ENCODE data around the gene TNFSF13.

Gene TNFSF13

GRCh38 chr17:7558544-7559319, at the start of gene TNFSF13:
TNFSF13 (plus strand) TSS chr17:7558750; CDS start chr17:7559040, 290 bp downstream.
- no peak for TF ChIP-seq CTCF (IDR thresholded peaks at IDR 0.05; ENCODE audit: insufficient read depth, low read depth, low read length, missing control alignments)
- peak within 1 kb of the TSS; percentile 47 for H3K4me3 ChIP-seq (ENCODE audit: low read depth, low read length)
- DNase-seq (ENCODE audit: low read depth), result no peak

GRCh38 chr17:7508846-7509245, 49.7 kb upstream of the TNFSF13 start:
- H3K4me3 ChIP-seq (ENCODE audit: low read depth, low read length), result no peak overlapping the region
- no peak for TF ChIP-seq CTCF (IDR thresholded peaks at IDR 0.05; ENCODE audit: insufficient read depth, low read depth, low read length, missing control alignments)
- no peak for DNase-seq (ENCODE audit: low read depth)

GRCh38 chr17:7509937-7510336, 48.6 kb upstream of the TNFSF13 start:
- TF ChIP-seq CTCF (IDR thresholded peaks at IDR 0.05; ENCODE audit: insufficient read depth, low read depth, low read length, missing control alignments), result no peak
- DNase-seq (ENCODE audit: low read depth), result no peak

GRCh38 chr17:7511108-7511507, 47.4 kb upstream of the TNFSF13 start:
- TF ChIP-seq CTCF (IDR thresholded peaks at IDR 0.05; ENCODE audit: insufficient read depth, low read depth, low read length, missing control alignments), result no peak
- H3K4me3 ChIP-seq (ENCODE audit: low read depth, low read length), result no peak overlapping the region
- no peak for DNase-seq (ENCODE audit: low read depth)

More at GRCh38 chr17:7509937-7510336, 48.6 kb upstream of the TNFSF13 start:
- H3K4me3 ChIP-seq (ENCODE audit: low read depth, low read length), result no peak overlapping the region

- TF ChIP-seq CTCF (IDR thresholded peaks at IDR 0.05; ENCODE audit: insufficient read depth, low read depth, low read length, missing control alignments), result no peak
- no peak for DNase-seq (ENCODE audit: low read depth)
- H3K4me3 ChIP-seq (ENCODE audit: low read depth, low read length), result no peak overlapping the region
Measured at GRCh38 chr17:7512105-7512504, 46.4 kb upstream of the TNFSF13 start.

GRCh38 chr17:7512824-7513540, 45.6 kb upstream of the TNFSF13 start:
- DNase-seq (ENCODE audit: low read depth), result no peak
- no peak for TF ChIP-seq CTCF (IDR thresholded peaks at IDR 0.05; ENCODE audit: insufficient read depth, low read depth, low read length, missing control alignments)
- H3K4me3 ChIP-seq (ENCODE audit: low read depth, low read length), result no peak overlapping the region

Data from GM12865 (cell line).